Activated T-cell treated with anti-CD3 and anti-CD28 coated beads, Interleukin-2, amount 50 U/mL, for 72 hours (primary cell): ENCODE data around the gene GRAMD1B. TPM values are rescaled to one million over a fixed set of nuclear protein-coding genes. Genes with fewer than 3 reads are reported as not detected.
A peak's percentile ranks its signal among the peaks of the same experiment; 100 is the strongest.
"Not testable (repeated sequence)": the region's sequence is repeated elsewhere in the genome, so short reads cannot be mapped to it uniquely, and the experiment has no call there.

Source experiments
- ATAC-seq, 2 donors: fragments of 150-1000 bp; cut with Tn5 transposase; replicated peaks in 1 of 2; 2 replicates each; pipeline ENCODE4 v1.10.0; 2021; ENCODE audit warnings: moderate library complexity in 2 of 2, mild to moderate bottlenecking in 1 of 2
- DNase-seq, 2 donors: peaks; one replicate each; pipeline ENCODE4 v3.0.0; 2021 to 2022; ENCODE audit warnings: mixed read lengths in 1 of 2
- H3K27ac Mint-ChIP-seq: one replicate; pipeline ENCODE4 v1.8.0; 2022; ENCODE audit warnings: mild to moderate bottlenecking, moderate library complexity, mixed read lengths
- H3K27me3 Mint-ChIP-seq: one replicate; pipeline ENCODE4 v1.8.0; 2022; ENCODE audit warnings: low read depth, mixed read lengths
- H3K36me3 Mint-ChIP-seq, 2 donors: one replicate each; pipeline ENCODE4 v1.8.0; 2022; ENCODE audit warnings: mixed read lengths in 2 of 2, mild to moderate bottlenecking in 1 of 2; ENCODE audit not compliant: insufficient read depth in 2 of 2
- H3K4me1 Mint-ChIP-seq: one replicate; pipeline ENCODE4 v1.8.0; 2022; ENCODE audit warnings: low read depth, mixed read lengths
- H3K4me3 Mint-ChIP-seq, 2 donors: one replicate each; pipeline ENCODE4 v1.8.0; 2022; ENCODE audit warnings: mild to moderate bottlenecking in 2 of 2, mixed read lengths in 2 of 2, moderate library complexity in 2 of 2
- H3K9me3 Mint-ChIP-seq, 2 donors: one replicate each; pipeline ENCODE4 v1.8.0; 2022; ENCODE audit warnings: mixed read lengths in 2 of 2
- total RNA-seq, 2 donors: library from RNA; stranded (reverse); gene quantifications; one replicate each; pipeline ENCODE4 v1.2.3, GENCODE V29; 2022

The GRAMD1B gene
- total RNA-seq, 2 donors from 2014 or later = 64.0 to 107 TPM

- DNase-seq = no peak
- H3K27me3 Mint-ChIP-seq = no peaks in the 10 kb centered on the region
- no peaks in the 10 kb centered on the region for H3K36me3 Mint-ChIP-seq
- H3K4me1 Mint-ChIP-seq = no peaks in the 10 kb centered on the region
- no peak for ATAC-seq
- H3K27ac Mint-ChIP-seq = no peak overlapping the region
- no peak overlapping the region for H3K4me3 Mint-ChIP-seq
- no peaks in the 10 kb centered on the region for H3K9me3 Mint-ChIP-seq
Observed at GRCh38 chr11:123569393-123569792, 139.3 kb downstream of the GRAMD1B start.

GRCh38 chr11:123570939-123571580 lies 141.0 kb downstream of the GRAMD1B start:
- ATAC-seq = no peak
- Mint-ChIP-seq H3K9me3 (no peaks in the 10 kb centered on the region), H3K4me3 (no peak overlapping the region), H3K27ac (no peak overlapping the region), H3K36me3 (no peaks in the 10 kb centered on the region), H3K27me3 (peaks cover 1% of the 10 kb centered on the region), H3K4me1 (peaks cover under 1% of the 10 kb centered on the region)
- no peak for DNase-seq

- peaks cover 12% of the 10 kb centered on the region for H3K4me1 Mint-ChIP-seq
- not testable (repeated sequence) for DNase-seq, H3K9me3 Mint-ChIP-seq, ATAC-seq, H3K27me3 Mint-ChIP-seq, H3K36me3 Mint-ChIP-seq, H3K27ac Mint-ChIP-seq, H3K4me3 Mint-ChIP-seq
Observed at GRCh38 chr11:123572791-123573190, 142.7 kb downstream of the GRAMD1B start.

GRCh38 chr11:123573286-123573685 lies 143.2 kb downstream of the GRAMD1B start:
- H3K9me3 Mint-ChIP-seq = no peaks in the 10 kb centered on the region
- H3K4me1 Mint-ChIP-seq = peaks cover 12% of the 10 kb centered on the region
- no peak for DNase-seq
- H3K36me3 Mint-ChIP-seq = no peaks in the 10 kb centered on the region
- no peak overlapping the region for H3K4me3 Mint-ChIP-seq
- H3K27ac Mint-ChIP-seq = no peak overlapping the region
- no peak for ATAC-seq
- H3K27me3 Mint-ChIP-seq = peaks cover 7% of the 10 kb centered on the region

- Mint-ChIP-seq H3K27ac (no peak overlapping the region), H3K4me1 (peaks cover 15% of the 10 kb centered on the region), H3K4me3 (no peak overlapping the region), H3K9me3 (no peaks in the 10 kb centered on the region), H3K27me3 (peaks cover 7% of the 10 kb centered on the region), H3K36me3 (no peaks in the 10 kb centered on the region)
- ATAC-seq = no peak
- DNase-seq = no peak
Observed at GRCh38 chr11:123575441-123575840, 145.4 kb downstream of the GRAMD1B start.

- DNase-seq (no peak), ATAC-seq (no peak)
- H3K36me3 Mint-ChIP-seq = no peaks in the 10 kb centered on the region
- no peaks in the 10 kb centered on the region for H3K9me3 Mint-ChIP-seq
- H3K4me3 Mint-ChIP-seq = no peak overlapping the region
- peaks cover 7% of the 10 kb centered on the region for H3K27me3 Mint-ChIP-seq
- no peak overlapping the region for H3K27ac Mint-ChIP-seq
- H3K4me1 Mint-ChIP-seq = peaks cover 21% of the 10 kb centered on the region
Observed at GRCh38 chr11:123576082-123576481, 146.0 kb downstream of the GRAMD1B start.

GRCh38 chr11:123576501-123576900 lies 146.4 kb downstream of the GRAMD1B start:
- ATAC-seq = no peak
- Mint-ChIP-seq H3K4me1 (peaks cover 21% of the 10 kb centered on the region), H3K4me3 (no peak overlapping the region), H3K27ac (no peak overlapping the region), H3K9me3 (no peaks in the 10 kb centered on the region), H3K36me3 (peaks cover 0 to under 1% of the 10 kb centered on the region in 2 donors), H3K27me3 (peaks cover 7% of the 10 kb centered on the region)
- DNase-seq = no peak

- H3K9me3 Mint-ChIP-seq = no peaks in the 10 kb centered on the region
- peaks cover 21% of the 10 kb centered on the region for H3K4me1 Mint-ChIP-seq
- no peak overlapping the region for H3K27ac Mint-ChIP-seq
- peak; percentile 73 to 75 for DNase-seq
- peaks cover 0 to 3% of the 10 kb centered on the region in 2 donors for H3K36me3 Mint-ChIP-seq
- no peak overlapping the region for H3K4me3 Mint-ChIP-seq
- peaks cover 7% of the 10 kb centered on the region for H3K27me3 Mint-ChIP-seq
- ATAC-seq = peak; percentile 53 to 65
Observed at GRCh38 chr11:123577081-123577598, 147.1 kb downstream of the GRAMD1B start.

- Mint-ChIP-seq H3K9me3 (no peaks in the 10 kb centered on the region), H3K27me3 (peaks cover 7% of the 10 kb centered on the region), H3K36me3 (peaks cover 3 to 4% of the 10 kb centered on the region in 2 donors), H3K4me1 (peaks cover 21% of the 10 kb centered on the region), H3K4me3 (no peak overlapping the region), H3K27ac (no peak overlapping the region)
- ATAC-seq (no peak), DNase-seq (no peak)
Observed at GRCh38 chr11:123578778-123579481, 148.9 kb downstream of the GRAMD1B start.

- Mint-ChIP-seq H3K4me1 (peaks cover 21% of the 10 kb centered on the region), H3K27ac (no peak overlapping the region), H3K9me3 (no peaks in the 10 kb centered on the region), H3K27me3 (peaks cover 7% of the 10 kb centered on the region), H3K4me3 (no peak overlapping the region), H3K36me3 (peaks cover 3 to 4% of the 10 kb centered on the region in 2 donors)
- DNase-seq = no peak
- no peak for ATAC-seq
Observed at GRCh38 chr11:123579482-123579812, 149.4 kb downstream of the GRAMD1B start.

- H3K27ac Mint-ChIP-seq = no peak overlapping the region
Observed at GRCh38 chr11:123580137-123580536, 150.1 kb downstream of the GRAMD1B start.

GRCh38 chr11:123580557-123581275 lies 150.6 kb downstream of the GRAMD1B start:
- H3K9me3 Mint-ChIP-seq = no peaks in the 10 kb centered on the region
- peaks cover 21% of the 10 kb centered on the region for H3K4me1 Mint-ChIP-seq
- ATAC-seq = peak; percentile 78 to 80
- H3K27ac Mint-ChIP-seq = peak overlapping the region; percentile 24
- peak overlapping the region in 1 of 2 donors; percentile 4 for H3K4me3 Mint-ChIP-seq
- H3K27me3 Mint-ChIP-seq = peaks cover 7% of the 10 kb centered on the region
- H3K36me3 Mint-ChIP-seq = peaks cover 3 to 4% of the 10 kb centered on the region in 2 donors
- DNase-seq = peak; percentile 76

More at GRCh38 chr11:123580137-123580536, 150.1 kb downstream of the GRAMD1B start:
- Mint-ChIP-seq H3K27me3 (peaks cover 7% of the 10 kb centered on the region), H3K9me3 (no peaks in the 10 kb centered on the region), H3K4me3 (no peak overlapping the region), H3K4me1 (peaks cover 21% of the 10 kb centered on the region), H3K36me3 (peaks cover 3 to 4% of the 10 kb centered on the region in 2 donors)
- ATAC-seq = peak; percentile 7 to 20
- no peak for DNase-seq
